ENCODE results near the gene EPS8L3.

EPS8L3 gene

DNA sequence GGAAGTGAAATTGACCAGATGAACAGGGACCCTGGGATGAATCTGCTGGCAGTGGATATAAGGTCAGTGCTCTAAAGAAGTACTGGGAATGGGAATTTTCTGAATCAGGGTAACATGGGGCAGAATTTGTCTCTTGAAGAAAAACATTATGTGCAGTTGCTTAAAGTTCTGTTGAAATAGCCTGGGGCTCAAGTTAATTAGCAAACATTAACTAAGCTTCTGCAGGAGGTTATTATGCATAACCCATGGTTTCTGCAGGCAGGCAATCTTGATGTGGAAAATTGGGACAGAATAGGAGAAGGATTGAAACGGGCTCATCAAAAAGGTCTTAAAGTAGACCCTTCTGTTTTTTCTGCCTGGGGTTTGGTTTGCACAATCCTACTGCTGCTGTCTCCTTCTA lies 37.7 kb downstream of the EPS8L3 start:
- no peak overlapping the region for H3K9ac ChIP-seq (ENCODE audit: insufficient read length)
- H3K36me3 ChIP-seq (ENCODE audit: insufficient read depth, low read length), result no peaks in the 10 kb centered on the region
- H3K9me3 ChIP-seq (ENCODE audit: low read depth, low read length), result no peaks in the 10 kb centered on the region
- DNase-seq (ENCODE audit: low read depth, low spot score), result peak; percentile 63
- peak overlapping the region; percentile 22; the same call in 1 of the 2 replicates for H3K4me3 ChIP-seq
- H3K27ac ChIP-seq, result peak overlapping the region; percentile 74
- no peak for TF ChIP-seq POLR2AphosphoS5 (IDR thresholded peaks at IDR 0.05; ENCODE audit: borderline replicate concordance, low read depth, low read length)
- TF ChIP-seq EZH2 (IDR thresholded peaks at IDR 0.05), result no peak

DNA sequence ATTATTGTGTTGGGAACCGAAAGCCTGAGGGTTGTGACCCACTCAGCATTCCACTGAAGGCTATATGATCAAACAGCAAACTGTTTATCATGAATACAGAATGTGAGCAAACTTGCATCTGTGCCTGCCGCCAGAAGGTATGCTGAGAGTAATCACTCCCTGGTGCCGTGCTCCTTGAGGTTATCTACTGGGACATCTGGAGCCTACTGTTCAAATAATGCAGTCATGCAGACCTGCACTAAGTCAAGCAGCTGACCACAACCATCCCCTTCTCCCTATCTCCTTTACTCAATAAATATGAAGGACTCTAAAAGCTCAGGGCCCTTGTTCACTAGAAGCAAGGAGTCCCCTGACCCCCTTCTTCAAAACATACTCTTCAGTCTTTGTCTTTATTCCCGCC lies 38.2 kb downstream of the EPS8L3 start:
- Histone ChIP-seq H3K9me3 (ENCODE audit: low read depth, low read length) (no peaks in the 10 kb centered on the region), H3K27ac (peak overlapping the region; percentile 74), H3K9ac (ENCODE audit: insufficient read length) (no peak overlapping the region), H3K36me3 (ENCODE audit: insufficient read depth, low read length) (no peaks in the 10 kb centered on the region), H3K4me3 (0 out of 2 replicates have a peak overlapping the region, but pooled peaks have one; percentile 22)
- no peak for DNase-seq (ENCODE audit: low read depth, low spot score)
- no peak for TF ChIP-seq EZH2 (IDR thresholded peaks at IDR 0.05)
- no peak for TF ChIP-seq POLR2AphosphoS5 (IDR thresholded peaks at IDR 0.05; ENCODE audit: borderline replicate concordance, low read depth, low read length)
- TF ChIP-seq FOXP2 (optimal IDR thresholded peaks at IDR 0.05; ENCODE audit: control extremely low read depth, extremely low read length, insufficient read depth), result no peak

DNA sequence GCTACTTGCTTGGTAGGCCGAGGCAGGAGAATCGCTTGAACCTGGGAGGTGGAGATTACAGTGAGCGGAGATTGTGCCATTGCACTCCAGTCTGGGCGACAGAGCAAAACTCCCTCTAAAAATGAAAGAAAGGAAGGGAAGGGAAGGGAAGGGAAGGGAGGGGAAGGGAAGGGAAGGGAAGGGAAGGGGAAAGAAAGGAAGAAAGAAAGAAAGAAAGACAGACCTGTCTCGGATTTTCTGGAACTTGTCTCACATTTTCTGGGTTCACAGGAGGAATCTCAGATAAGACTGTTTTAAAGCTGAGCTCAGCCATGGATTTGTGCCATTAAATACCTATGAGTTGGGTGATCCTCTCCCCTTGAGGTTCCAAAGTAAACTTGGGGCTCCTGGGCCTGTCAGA lies 38.8 kb downstream of the EPS8L3 start:
- no peak for DNase-seq (ENCODE audit: low read depth, low spot score)
- no peak overlapping the region for H3K4me3 ChIP-seq
- no peak overlapping the region for H3K9ac ChIP-seq (ENCODE audit: insufficient read length)
- no peak for TF ChIP-seq EZH2 (IDR thresholded peaks at IDR 0.05)
- H3K27ac ChIP-seq, result peak overlapping the region; percentile 74; the same call in 1 of the 2 replicates
- no peaks in the 10 kb centered on the region for H3K36me3 ChIP-seq (ENCODE audit: insufficient read depth, low read length)
- H3K9me3 ChIP-seq (ENCODE audit: low read depth, low read length), result no peaks in the 10 kb centered on the region

DNA sequence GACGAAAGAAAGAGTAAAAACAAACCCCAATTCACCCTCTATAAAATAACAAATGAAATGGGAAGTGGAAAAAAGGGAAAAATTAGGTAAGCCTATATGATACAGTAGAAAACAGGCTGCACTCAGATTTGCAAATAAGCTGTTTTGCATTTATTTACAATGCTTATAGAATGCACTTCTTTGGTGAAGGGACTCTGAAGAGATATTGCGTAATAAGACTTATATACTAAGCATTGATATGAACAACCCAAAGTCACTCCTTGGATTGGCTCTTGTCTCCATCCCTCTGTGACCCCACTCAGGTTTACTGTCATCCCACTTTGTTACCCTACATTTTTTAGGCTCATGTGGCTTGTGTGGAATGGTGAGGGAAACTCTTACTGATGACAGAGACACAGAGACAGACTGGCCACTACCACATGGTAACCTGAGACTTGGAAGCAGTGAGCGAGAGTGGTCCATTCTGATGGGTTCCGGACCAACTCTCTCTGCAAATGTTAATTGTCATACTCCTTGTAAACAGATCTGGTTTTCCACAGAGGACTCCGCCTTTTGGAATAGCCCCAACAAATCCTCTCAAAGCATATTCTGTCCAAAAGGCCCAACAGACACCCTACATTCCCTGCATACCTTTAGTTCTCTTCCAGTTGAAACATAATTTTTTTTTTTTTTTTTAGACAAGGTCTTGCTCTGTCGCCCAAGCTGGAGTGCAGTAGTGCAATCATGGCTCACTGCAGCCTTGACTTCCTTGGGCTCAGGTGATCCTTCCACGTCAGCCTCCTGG lies 40.6 kb downstream of the EPS8L3 start:
- no peak overlapping the region for H3K9ac ChIP-seq (ENCODE audit: insufficient read length)
- no peak overlapping the region for H3K4me3 ChIP-seq
- DNase-seq (ENCODE audit: low read depth, low spot score), result no peak
- no peaks in the 10 kb centered on the region for H3K9me3 ChIP-seq (ENCODE audit: low read depth, low read length)
- no peak overlapping the region for H3K27ac ChIP-seq
- H3K36me3 ChIP-seq (ENCODE audit: insufficient read depth, low read length), result no peaks in the 10 kb centered on the region
- no peak for TF ChIP-seq EZH2 (IDR thresholded peaks at IDR 0.05)
- no peak for TF ChIP-seq POLR2AphosphoS5 (IDR thresholded peaks at IDR 0.05; ENCODE audit: borderline replicate concordance, low read depth, low read length)
- TF ChIP-seq FOXP2 (optimal IDR thresholded peaks at IDR 0.05; ENCODE audit: control extremely low read depth, extremely low read length, insufficient read depth), result no peak

DNA sequence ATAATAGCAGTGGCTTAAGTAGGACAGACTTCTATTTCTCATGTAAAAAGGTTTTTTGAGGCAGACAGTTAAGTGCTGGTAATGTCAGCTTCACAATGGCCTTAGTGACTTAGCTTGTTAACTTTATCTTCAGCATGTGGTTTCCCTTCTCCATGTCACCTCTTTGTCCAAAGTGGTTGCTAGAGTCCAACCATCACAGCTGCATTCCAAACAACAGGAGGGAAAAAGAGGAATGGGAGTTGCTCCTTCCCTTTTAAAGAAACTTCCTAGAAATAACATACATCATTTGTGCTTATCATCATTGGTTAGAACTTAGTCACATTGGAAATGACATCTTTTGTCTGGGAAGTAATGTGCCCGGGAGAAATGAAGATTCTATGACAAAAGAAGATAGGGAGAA lies 41.8 kb downstream of the EPS8L3 start:
- no peak overlapping the region for H3K4me3 ChIP-seq
- H3K36me3 ChIP-seq (ENCODE audit: insufficient read depth, low read length), result no peaks in the 10 kb centered on the region
- no peaks in the 10 kb centered on the region for H3K9me3 ChIP-seq (ENCODE audit: low read depth, low read length)
- H3K9ac ChIP-seq (ENCODE audit: insufficient read length), result no peak overlapping the region
- TF ChIP-seq POLR2AphosphoS5 (IDR thresholded peaks at IDR 0.05; ENCODE audit: borderline replicate concordance, low read depth, low read length) (no peak), FOXP2 (optimal IDR thresholded peaks at IDR 0.05; ENCODE audit: control extremely low read depth, extremely low read length, insufficient read depth) (no peak), EZH2 (IDR thresholded peaks at IDR 0.05) (no peak)
- DNase-seq (ENCODE audit: low read depth, low spot score), result no peak
- no peak overlapping the region for H3K27ac ChIP-seq

DNA sequence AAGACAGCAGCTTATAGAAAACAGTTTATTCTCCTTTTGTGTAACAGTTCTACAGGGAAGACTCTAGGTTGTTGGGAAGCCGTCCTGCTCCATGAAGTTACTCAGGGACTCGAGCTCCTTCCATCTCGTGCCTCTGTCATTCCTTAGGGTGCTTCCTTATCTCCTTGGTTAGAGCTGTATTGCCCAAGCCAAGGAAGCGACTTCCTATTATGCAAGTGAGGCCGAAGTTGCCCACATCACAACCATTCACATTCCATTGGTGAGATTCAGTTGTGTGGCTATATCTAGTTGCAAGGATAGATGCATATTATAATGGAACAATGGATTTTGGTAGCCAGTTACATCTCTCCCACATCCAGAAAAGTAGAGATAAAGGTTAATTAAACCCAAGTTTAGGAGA lies 42.7 kb downstream of the EPS8L3 start:
- no peak for TF ChIP-seq FOXP2 (optimal IDR thresholded peaks at IDR 0.05; ENCODE audit: control extremely low read depth, extremely low read length, insufficient read depth)
- TF ChIP-seq POLR2AphosphoS5 (IDR thresholded peaks at IDR 0.05; ENCODE audit: borderline replicate concordance, low read depth, low read length), result no peak
- no peak for TF ChIP-seq EZH2 (IDR thresholded peaks at IDR 0.05)
- H3K9ac ChIP-seq (ENCODE audit: insufficient read length), result no peak overlapping the region

DNA sequence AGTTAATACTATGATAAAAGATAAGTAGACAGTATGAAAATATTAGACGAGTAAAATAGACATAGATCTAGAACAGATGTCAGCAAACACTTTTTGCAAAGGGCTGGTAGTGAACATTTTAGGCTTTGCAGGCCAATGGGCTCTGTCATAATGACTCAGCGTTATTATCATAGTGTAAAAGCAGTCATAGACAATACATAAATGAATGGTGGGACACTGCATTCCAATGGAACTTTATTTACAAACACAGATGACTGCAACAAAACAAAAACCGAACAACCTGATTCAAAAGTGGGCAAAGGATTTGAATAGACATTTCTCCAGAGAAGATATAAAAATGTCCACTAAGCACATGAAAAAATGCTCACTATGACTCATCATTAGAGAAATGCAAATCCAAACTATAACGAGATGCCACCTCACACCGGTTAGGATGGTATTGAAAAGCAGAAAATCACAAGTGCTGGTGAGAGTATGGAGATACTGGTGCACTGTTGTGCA lies 44.3 kb downstream of the EPS8L3 start:
- H3K27ac ChIP-seq, result peak overlapping the region; percentile 63; the same call in 1 of the 2 replicates

More for the DNA sequence above, 42.7 kb downstream of the EPS8L3 start:
- Histone ChIP-seq H3K36me3 (ENCODE audit: insufficient read depth, low read length) (no peaks in the 10 kb centered on the region), H3K27ac (0 out of 2 replicates have a peak overlapping the region, but pooled peaks have one; percentile 6), H3K4me3 (no peak overlapping the region), H3K9me3 (ENCODE audit: low read depth, low read length) (no peaks in the 10 kb centered on the region)
- DNase-seq (ENCODE audit: low read depth, low spot score), result no peak

DNA sequence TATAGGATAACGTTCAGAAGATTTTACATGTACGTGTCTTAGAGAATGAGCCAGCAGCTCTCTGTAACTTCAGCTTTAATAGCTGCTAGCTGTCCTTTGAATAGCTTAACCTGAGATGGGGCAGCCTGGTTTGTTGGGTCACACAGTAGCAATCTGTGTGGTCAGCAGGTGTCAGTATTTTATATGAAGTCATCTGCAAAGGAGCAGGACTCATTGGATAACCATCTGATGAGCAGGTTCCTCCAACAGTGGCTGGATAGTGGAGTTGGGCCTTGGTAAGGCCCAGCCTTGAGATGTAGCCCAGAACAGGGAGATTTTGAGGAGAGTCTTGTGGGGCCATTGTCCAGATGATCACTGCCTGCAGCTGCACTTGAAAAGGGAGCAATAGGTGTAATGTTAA lies 45.2 kb downstream of the EPS8L3 start:
- no peak for DNase-seq (ENCODE audit: low read depth, low spot score)
- TF ChIP-seq POLR2AphosphoS5 (IDR thresholded peaks at IDR 0.05; ENCODE audit: borderline replicate concordance, low read depth, low read length), result no peak
- no peak for TF ChIP-seq FOXP2 (optimal IDR thresholded peaks at IDR 0.05; ENCODE audit: control extremely low read depth, extremely low read length, insufficient read depth)
- TF ChIP-seq EZH2 (IDR thresholded peaks at IDR 0.05), result no peak
- no peaks in the 10 kb centered on the region for H3K36me3 ChIP-seq (ENCODE audit: insufficient read depth, low read length)
- H3K27ac ChIP-seq, result no peak overlapping the region
- H3K9ac ChIP-seq (ENCODE audit: insufficient read length), result no peak overlapping the region
- no peaks in the 10 kb centered on the region for H3K9me3 ChIP-seq (ENCODE audit: low read depth, low read length)
- no peak overlapping the region for H3K4me3 ChIP-seq

More for the DNA sequence above, 44.3 kb downstream of the EPS8L3 start:
- H3K36me3 ChIP-seq (ENCODE audit: insufficient read depth, low read length), result no peaks in the 10 kb centered on the region
- no peaks in the 10 kb centered on the region for H3K9me3 ChIP-seq (ENCODE audit: low read depth, low read length)
- no peak for DNase-seq (ENCODE audit: low read depth, low spot score)
- no peak overlapping the region for H3K4me3 ChIP-seq
- no peak for TF ChIP-seq EZH2 (IDR thresholded peaks at IDR 0.05)
- TF ChIP-seq POLR2AphosphoS5 (IDR thresholded peaks at IDR 0.05; ENCODE audit: borderline replicate concordance, low read depth, low read length), result no peak
- H3K9ac ChIP-seq (ENCODE audit: insufficient read length), result no peak overlapping the region

DNA sequence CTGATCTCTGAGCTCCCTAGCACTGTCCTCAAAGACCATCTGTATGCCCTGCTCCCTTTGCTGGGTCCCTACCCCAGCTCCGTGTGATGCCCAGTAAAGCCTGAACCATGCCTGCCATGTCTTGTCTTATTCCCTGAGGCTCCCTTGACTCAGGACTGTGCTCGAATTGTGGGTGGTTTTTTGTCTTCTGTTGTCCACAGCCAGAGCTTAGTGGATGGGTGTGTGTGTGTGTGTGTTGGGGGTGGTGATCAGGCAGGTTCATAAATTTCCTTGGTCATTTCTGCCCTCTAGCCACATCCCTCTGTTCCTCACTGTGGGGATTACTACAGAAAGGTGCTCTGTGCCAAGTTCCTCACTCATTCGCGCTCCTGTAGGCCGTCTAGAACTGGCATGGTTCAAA lies 46.0 kb downstream of the EPS8L3 start:
- Histone ChIP-seq H3K36me3 (ENCODE audit: insufficient read depth, low read length) (no peaks in the 10 kb centered on the region), H3K27ac (no peak overlapping the region), H3K4me3 (no peak overlapping the region), H3K9ac (ENCODE audit: insufficient read length) (no peak overlapping the region), H3K9me3 (ENCODE audit: low read depth, low read length) (no peaks in the 10 kb centered on the region)
- no peak for DNase-seq (ENCODE audit: low read depth, low spot score)
- TF ChIP-seq POLR2AphosphoS5 (IDR thresholded peaks at IDR 0.05; ENCODE audit: borderline replicate concordance, low read depth, low read length) (no peak), FOXP2 (optimal IDR thresholded peaks at IDR 0.05; ENCODE audit: control extremely low read depth, extremely low read length, insufficient read depth) (no peak), EZH2 (IDR thresholded peaks at IDR 0.05) (no peak)

Measured in SK-N-MC (cell line).